ENCODE measurements around the gene CDH1. TPM values are rescaled to one million over a fixed set of nuclear protein-coding genes. Genes with fewer than 3 reads are reported as not detected.

Gene CDH1
- total RNA-seq = 0.28 and 1.3 TPM in 2 replicates

GRCh38 chr16:68737046-68737729 is at the start of gene CDH1:
CDH1 (plus strand) TSS chr16:68737292; CDS start chr16:68737416, 124 bp downstream.

DNA sequence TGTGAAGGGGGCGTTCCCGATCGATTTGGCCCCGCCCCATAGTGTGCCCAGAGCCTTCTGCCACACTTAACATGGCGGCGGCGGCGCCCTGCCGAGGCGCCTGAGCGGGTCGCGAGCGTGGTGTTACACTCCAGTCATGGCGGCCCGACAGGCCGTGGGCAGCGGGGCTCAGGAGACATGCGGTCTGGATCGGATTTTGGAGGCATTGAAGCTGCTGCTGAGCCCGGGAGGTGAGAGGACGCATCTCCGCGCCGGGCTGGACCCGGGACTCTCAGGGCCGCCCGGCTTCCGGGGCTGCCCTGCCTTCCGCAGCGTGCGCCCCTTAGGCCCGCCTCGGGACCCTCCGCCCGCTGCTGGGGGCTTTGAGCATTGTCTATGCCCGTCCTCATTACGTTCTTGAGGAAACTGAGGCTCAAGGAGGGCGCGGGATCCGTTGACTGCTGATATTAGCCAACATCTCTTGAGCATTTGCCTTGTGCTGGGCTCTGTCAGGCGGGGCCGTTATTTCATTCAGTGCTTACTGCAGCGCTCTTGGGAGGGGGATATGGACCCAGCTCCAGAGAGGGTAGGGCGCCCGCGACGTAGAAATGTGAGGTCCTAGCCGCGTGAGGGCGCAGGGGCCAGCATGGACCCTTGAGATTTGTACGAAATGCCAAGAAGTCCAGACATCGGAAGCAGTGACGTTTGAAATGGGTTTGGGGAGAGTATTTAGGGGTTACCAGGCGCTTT is 106.6 kb downstream of the CDH1 start, which contains the start of gene TANGO6:
Gene TANGO6, plus strand, starts transcription at position 50 of the 729 bp plus-strand sequence. Its CDS starts 87 bp downstream, at position 137.

Other genes with a start within 250 kb of the CDH1 start
- gene ZFP90, start 198.0 kb upstream of the CDH1 start, total RNA-seq = 19.9 and 36.1 TPM in 2 replicates
- gene CDH3, start 92.0 kb upstream of the CDH1 start, total RNA-seq = 0.38 and 1.1 TPM in 2 replicates
- 29.7 and 33.5 TPM in 2 replicates for gene TANGO6, start 106.2 kb downstream of the CDH1 start, total RNA-seq

Data from regular cardiac myocyte (primary cell).